A549 (cell line): ENCODE results near the gene MYBL2. TPM values are rescaled to one million over a fixed set of nuclear protein-coding genes. Genes with fewer than 3 reads are reported as not detected.

ENCODE experiments used
- ATAC-seq, 2 experiments: fragments of 200-7000 bp in 1 of 2; fragments of >200 bp in 1 of 2; cut with Nextera tagmentation in 1 of 2; cut with Tn5 transposase in 1 of 2; 3 replicates each; pipeline versions ENCODE4 v1.8.0 to v1.9.1; 2018 to 2020; ENCODE audit warnings: mild to moderate bottlenecking in 1 of 2, moderate library complexity in 1 of 2
- CTCF ChIA-PET: fragments of 300-600 bp; sonication (Branson Sonifier 250); formaldehyde crosslinking; extraction: SDS; loops from one replicate; lab custom pipeline; 2021; ENCODE audit warnings: antibody characterized with exemption, inconsistent platforms; lab: Yijun Ruan, JAX
- POLR2A ChIA-PET: fragments of 350-600 bp; formaldehyde crosslinking; extraction: SDS; loops from one replicate; lab custom pipeline; 2021; ENCODE audit warnings: antibody characterized with exemption, inconsistent platforms; lab: Yijun Ruan, JAX
- DNase-seq, 2 experiments: peaks; one replicate each; pipeline versions ENCODE4 v3.0.0 to v3.0.0-alpha.2; 2011 to 2016; ENCODE audit warnings: low read depth in 1 of 2, low spot score in 1 of 2
- FAIRE-seq: peaks from 2 replicates; lab custom pipeline; 2011; peaks lifted over from hg19 to GRCh38; lab: Jason Lieb, UNC
- H3K27ac ChIP-seq, 2 experiments: fragments of >200 bp; sonication (Bioruptor Twin); formaldehyde crosslinking; 3 replicates each; pipeline ENCODE4 v1.5.1; 2016 to 2017
- H3K4me1 ChIP-seq: fragments of >200 bp; sonication (Bioruptor Twin); formaldehyde crosslinking; 3 replicates; pipeline ENCODE4 v1.6.1; 2016
- H3K4me2 ChIP-seq: fragments of >200 bp; sonication (Bioruptor Twin); formaldehyde crosslinking; 3 replicates; pipeline ENCODE4 v1.6.1; 2016
- H3K4me3 ChIP-seq: fragments of >200 bp; sonication (Bioruptor Twin); formaldehyde crosslinking; 3 replicates; pipeline ENCODE4 v1.5.1; 2016
- H3K9me3 ChIP-seq: fragments of >200 bp; sonication (Bioruptor Twin); formaldehyde crosslinking; 3 replicates; pipeline ENCODE4 v1.6.1; 2016
- BHLHE40 ChIP-seq: IDR thresholded peaks from 2 replicates; pipeline ENCODE4 v1.6.1; 2012; ENCODE audit warnings: low read depth, low read length, inconsistent platforms
- CEBPB ChIP-seq, 2 experiments: fragments of >200 bp in 1 of 2; sonication (Bioruptor Twin) in 1 of 2; formaldehyde crosslinking in 1 of 2; IDR thresholded peaks; 2 replicates each; pipeline ENCODE4 v1.6.1; 2012 to 2016
- EHF ChIP-seq: fragments of 250-450 bp; sonication (Bioruptor Pico); IDR thresholded peaks from 2 replicates; pipeline ENCODE4 v1.5.0; 2020; ENCODE audit warnings: mild to moderate bottlenecking
- FOXS1 ChIP-seq: fragments of 250-450 bp; sonication (Bioruptor Pico); IDR thresholded peaks from 2 replicates; pipeline ENCODE4 v1.5.0; 2020; ENCODE audit warnings: mild to moderate bottlenecking, moderate library complexity
- HDAC2 ChIP-seq: fragments of 200-600 bp; sonication (generic); IDR thresholded peaks from 2 replicates; pipeline ENCODE4 v1.6.1; 2016
- HOXB13 ChIP-seq: fragments of 250-450 bp; sonication (Bioruptor Pico); IDR thresholded peaks from 2 replicates; pipeline ENCODE4 v1.5.0; 2020; ENCODE audit warnings: low read depth, mild to moderate bottlenecking, moderate library complexity
- JUNB ChIP-seq: fragments of >200 bp; sonication (Bioruptor Twin); formaldehyde crosslinking; IDR thresholded peaks from 2 replicates; pipeline ENCODE4 v1.6.1; 2016
- NR3C1 ChIP-seq: fragments of >200 bp; sonication (Bioruptor Twin); formaldehyde crosslinking; IDR thresholded peaks from 3 replicates; pipeline ENCODE4 v1.6.1; 2017
- PHF8 ChIP-seq: fragments of 200-600 bp; sonication (generic); IDR thresholded peaks from 2 replicates; pipeline ENCODE4 v1.6.1; 2016; ENCODE audit warnings: low read depth, mild to moderate bottlenecking, antibody characterized with exemption, moderate library complexity, borderline replicate concordance
- RNF2 ChIP-seq: fragments of 200-600 bp; sonication (generic); IDR thresholded peaks from 2 replicates; pipeline ENCODE4 v1.6.1; 2016; ENCODE audit warnings: low read depth, mild to moderate bottlenecking, antibody characterized with exemption, moderate library complexity, borderline replicate concordance
- TFCP2L1 ChIP-seq: fragments of 250-450 bp; sonication (Bioruptor Pico); IDR thresholded peaks from 2 replicates; pipeline ENCODE4 v1.5.0; 2021; ENCODE audit warnings: mild to moderate bottlenecking
- ZC3H11A ChIP-seq: fragments of 450-650 bp; IDR thresholded peaks from 2 replicates; pipeline ENCODE4 v1.6.1; 2014; ENCODE audit warnings: antibody characterized with exemption, mild to moderate bottlenecking
- ZFP36 ChIP-seq: fragments of 450-650 bp; IDR thresholded peaks from 2 replicates; pipeline ENCODE4 v1.6.1; 2014; ENCODE audit warnings: borderline replicate concordance; ENCODE audit not compliant: partially characterized antibody
- ZNF302 ChIP-seq: fragments of 250-450 bp; sonication (Bioruptor Pico); IDR thresholded peaks from 2 replicates; pipeline ENCODE4 v1.9.0; 2021; ENCODE audit warnings: inconsistent platforms, mild to moderate bottlenecking, moderate library complexity
- WGBS: methylation state at CpG from one replicate; pipeline ENCODE4 v1.1.6; 2017; ENCODE audit errors: missing lambda C conversion rate; 5-methylcytosine and 5-hydroxymethylcytosine counted together
- polyA plus RNA-seq, 4 experiments: library from polyadenylated mRNA; depleted of rRNA in 3 of 4; stranded (reverse); fragments of >200 nt; fragmentation: RNase III in 1 of 4; extraction: RNeasy Plus Mini Kit Qiagen cat#74134 plus additional on column Dnase treatment in 1 of 4; gene quantifications; 2 replicates in 3 of 4; 3 replicates in 1 of 4; pipeline ENCODE4 v1.2.3, GENCODE V29; 2011 to 2017
- TF ChIP-seq, protein P1 (sequence below): fragments of 200-600 bp; sonication (generic); IDR thresholded peaks from 2 replicates; pipeline ENCODE4 v1.6.1; 2016; ENCODE audit warnings: antibody characterized with exemption, mild to moderate bottlenecking, moderate library complexity
- TF ChIP-seq, protein P2 (sequence below): fragments of 250-450 bp; sonication (Bioruptor Pico); IDR thresholded peaks from 2 replicates; pipeline ENCODE4 v1.5.0; 2020; ENCODE audit warnings: low read depth, mild to moderate bottlenecking, moderate library complexity
- TF ChIP-seq, protein P3 (sequence below): IDR thresholded peaks from 2 replicates; pipeline ENCODE4 v1.6.1; 2012
- TF ChIP-seq, protein P4 (sequence below): fragments of 250-450 bp; sonication (Bioruptor Pico); IDR thresholded peaks from 2 replicates; pipeline ENCODE4 v1.5.0; 2021; ENCODE audit warnings: mild to moderate bottlenecking, moderate library complexity, borderline replicate concordance
- TF ChIP-seq, protein P5 (sequence below): fragments of >200 bp; sonication (Bioruptor Twin); formaldehyde crosslinking; IDR thresholded peaks from 3 replicates; pipeline ENCODE4 v1.6.1; 2016

Gene MYBL2
- polyA plus RNA-seq, 2 of the 4 experiments (the other 2 are of a cell fraction) = 19.9 to 53.7 TPM

DNA sequence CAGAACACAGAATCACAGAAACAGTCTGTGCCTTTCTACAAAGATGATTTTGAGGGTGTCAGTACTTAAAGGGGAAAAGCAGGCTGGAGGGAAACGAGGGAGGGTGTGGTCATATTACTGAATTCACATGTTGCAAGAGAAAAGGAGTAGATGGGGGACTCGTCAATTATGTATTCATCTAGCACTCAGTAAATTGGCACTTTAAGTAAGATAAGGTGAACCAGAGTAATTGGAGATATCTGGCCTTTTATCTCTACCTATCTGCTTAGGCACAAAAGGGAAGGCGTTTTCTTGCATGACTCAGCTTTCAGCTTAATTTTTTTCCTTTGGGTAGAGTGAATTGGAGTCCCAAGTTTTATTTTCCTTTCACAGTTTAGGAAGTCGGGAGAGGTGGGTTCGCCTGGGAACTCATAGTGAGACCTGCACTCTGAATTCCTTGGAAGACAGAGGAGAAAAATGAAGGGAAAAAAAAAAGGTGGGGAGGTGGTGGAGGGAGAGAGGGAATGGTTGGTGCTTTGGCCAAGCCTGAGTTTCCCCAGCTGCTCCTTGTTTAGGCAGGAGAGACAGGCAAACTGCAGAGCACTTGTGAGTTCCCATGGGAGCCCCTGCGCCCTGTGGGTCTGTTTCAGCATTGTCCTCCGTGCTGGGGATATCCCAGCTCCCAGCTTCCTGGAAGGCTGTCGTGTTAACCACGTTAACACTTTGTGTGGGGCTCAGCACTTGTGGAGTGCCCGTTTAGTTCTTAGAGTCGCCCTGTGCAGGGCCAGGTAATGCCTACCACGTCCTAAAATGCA lies 79.6 kb downstream of the MYBL2 start:
- DNase-seq (no peak), FAIRE-seq (no peak)
- H3K9me3 ChIP-seq = no peaks in the 10 kb centered on the region
- POLR2A ChIA-PET = no interaction called here
- H3K4me1 ChIP-seq = peaks cover 7% of the 10 kb centered on the region; the same call in 2 of the 3 replicates
- no peak for TF ChIP-seq JUNB
- TF ChIP-seq TFCP2L1 = no peak
- TF ChIP-seq FOXS1 (CRISPR knock-in tag) = no peak
- no peak for TF ChIP-seq RNF2
- TF ChIP-seq ZC3H11A = no peak
- TF ChIP-seq, protein P1, sequence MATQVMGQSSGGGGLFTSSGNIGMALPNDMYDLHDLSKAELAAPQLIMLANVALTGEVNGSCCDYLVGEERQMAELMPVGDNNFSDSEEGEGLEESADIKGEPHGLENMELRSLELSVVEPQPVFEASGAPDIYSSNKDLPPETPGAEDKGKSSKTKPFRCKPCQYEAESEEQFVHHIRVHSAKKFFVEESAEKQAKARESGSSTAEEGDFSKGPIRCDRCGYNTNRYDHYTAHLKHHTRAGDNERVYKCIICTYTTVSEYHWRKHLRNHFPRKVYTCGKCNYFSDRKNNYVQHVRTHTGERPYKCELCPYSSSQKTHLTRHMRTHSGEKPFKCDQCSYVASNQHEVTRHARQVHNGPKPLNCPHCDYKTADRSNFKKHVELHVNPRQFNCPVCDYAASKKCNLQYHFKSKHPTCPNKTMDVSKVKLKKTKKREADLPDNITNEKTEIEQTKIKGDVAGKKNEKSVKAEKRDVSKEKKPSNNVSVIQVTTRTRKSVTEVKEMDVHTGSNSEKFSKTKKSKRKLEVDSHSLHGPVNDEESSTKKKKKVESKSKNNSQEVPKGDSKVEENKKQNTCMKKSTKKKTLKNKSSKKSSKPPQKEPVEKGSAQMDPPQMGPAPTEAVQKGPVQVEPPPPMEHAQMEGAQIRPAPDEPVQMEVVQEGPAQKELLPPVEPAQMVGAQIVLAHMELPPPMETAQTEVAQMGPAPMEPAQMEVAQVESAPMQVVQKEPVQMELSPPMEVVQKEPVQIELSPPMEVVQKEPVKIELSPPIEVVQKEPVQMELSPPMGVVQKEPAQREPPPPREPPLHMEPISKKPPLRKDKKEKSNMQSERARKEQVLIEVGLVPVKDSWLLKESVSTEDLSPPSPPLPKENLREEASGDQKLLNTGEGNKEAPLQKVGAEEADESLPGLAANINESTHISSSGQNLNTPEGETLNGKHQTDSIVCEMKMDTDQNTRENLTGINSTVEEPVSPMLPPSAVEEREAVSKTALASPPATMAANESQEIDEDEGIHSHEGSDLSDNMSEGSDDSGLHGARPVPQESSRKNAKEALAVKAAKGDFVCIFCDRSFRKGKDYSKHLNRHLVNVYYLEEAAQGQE = no peak
- no peak for TF ChIP-seq ZFP36
- TF ChIP-seq ZNF302 (CRISPR knock-in tag) = no peak
- no peak for TF ChIP-seq EHF
- TF ChIP-seq, protein P2, sequence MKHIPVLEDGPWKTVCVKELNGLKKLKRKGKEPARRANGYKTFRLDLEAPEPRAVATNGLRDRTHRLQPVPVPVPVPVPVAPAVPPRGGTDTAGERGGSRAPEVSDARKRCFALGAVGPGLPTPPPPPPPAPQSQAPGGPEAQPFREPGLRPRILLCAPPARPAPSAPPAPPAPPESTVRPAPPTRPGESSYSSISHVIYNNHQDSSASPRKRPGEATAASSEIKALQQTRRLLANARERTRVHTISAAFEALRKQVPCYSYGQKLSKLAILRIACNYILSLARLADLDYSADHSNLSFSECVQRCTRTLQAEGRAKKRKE (CRISPR knock-in tag) = no peak
- TF ChIP-seq, protein P3, sequence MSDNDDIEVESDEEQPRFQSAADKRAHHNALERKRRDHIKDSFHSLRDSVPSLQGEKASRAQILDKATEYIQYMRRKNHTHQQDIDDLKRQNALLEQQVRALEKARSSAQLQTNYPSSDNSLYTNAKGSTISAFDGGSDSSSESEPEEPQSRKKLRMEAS = no peak
- no peak for TF ChIP-seq CEBPB (IDR thresholded peaks at IDR 0.05)
- TF ChIP-seq, protein P4, sequence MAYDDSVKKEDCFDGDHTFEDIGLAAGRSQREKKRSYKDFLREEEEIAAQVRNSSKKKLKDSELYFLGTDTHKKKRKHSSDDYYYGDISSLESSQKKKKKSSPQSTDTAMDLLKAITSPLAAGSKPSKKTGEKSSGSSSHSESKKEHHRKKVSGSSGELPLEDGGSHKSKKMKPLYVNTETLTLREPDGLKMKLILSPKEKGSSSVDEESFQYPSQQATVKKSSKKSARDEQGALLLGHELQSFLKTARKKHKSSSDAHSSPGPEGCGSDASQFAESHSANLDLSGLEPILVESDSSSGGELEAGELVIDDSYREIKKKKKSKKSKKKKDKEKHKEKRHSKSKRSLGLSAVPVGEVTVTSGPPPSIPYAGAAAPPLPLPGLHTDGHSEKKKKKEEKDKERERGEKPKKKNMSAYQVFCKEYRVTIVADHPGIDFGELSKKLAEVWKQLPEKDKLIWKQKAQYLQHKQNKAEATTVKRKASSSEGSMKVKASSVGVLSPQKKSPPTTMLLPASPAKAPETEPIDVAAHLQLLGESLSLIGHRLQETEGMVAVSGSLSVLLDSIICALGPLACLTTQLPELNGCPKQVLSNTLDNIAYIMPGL = no peak
- TF ChIP-seq NR3C1 = no peak
- TF ChIP-seq PHF8 = no peak
- TF ChIP-seq HDAC2 = no peak
- TF ChIP-seq, protein P5, sequence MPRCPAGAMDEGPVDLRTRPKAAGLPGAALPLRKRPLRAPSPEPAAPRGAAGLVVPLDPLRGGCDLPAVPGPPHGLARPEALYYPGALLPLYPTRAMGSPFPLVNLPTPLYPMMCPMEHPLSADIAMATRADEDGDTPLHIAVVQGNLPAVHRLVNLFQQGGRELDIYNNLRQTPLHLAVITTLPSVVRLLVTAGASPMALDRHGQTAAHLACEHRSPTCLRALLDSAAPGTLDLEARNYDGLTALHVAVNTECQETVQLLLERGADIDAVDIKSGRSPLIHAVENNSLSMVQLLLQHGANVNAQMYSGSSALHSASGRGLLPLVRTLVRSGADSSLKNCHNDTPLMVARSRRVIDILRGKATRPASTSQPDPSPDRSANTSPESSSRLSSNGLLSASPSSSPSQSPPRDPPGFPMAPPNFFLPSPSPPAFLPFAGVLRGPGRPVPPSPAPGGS = no peak
- TF ChIP-seq, all 56 proteins: peak for 0
- Histone ChIP-seq H3K4me2 (no peak overlapping the region), H3K4me3 (no peak overlapping the region), H3K27ac (peak overlapping the region; percentile 31 to 48; a peak in 5 of 6 replicates)
- 67% methylated on average over 12 of the region's 12 CpGs for WGBS
- ATAC-seq = no peak
- CTCF ChIA-PET = interaction anchor here (1.2 to 2.3 kb wide), 3 partner anchors 23 to 344 kb away, joined by 3 to 11 read pairs (median 3); no protein-coding TSS in a partner anchor

DNA sequence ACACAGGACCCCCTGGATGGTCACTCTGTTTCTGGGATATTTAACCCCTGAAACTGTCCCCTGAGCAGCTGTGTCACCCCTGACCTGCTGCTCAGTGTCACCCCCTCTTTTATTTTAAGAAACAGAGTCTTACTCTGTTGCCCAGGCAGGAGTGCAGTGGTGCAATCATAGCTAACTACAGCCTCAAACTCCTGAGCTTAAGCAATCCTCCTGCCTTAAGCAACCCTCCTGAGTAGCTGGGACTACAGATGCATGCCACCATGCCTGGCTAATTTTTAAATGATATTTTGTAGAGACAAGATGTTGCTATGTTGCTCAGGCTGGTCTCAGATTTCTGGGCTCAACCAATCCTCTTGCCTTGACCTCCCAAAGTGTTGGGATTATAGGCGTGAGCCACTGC lies 81.4 kb downstream of the MYBL2 start:
- DNase-seq (no peak), ATAC-seq (no peak), FAIRE-seq (no peak)
- no peak for TF ChIP-seq HOXB13 (CRISPR knock-in tag)
- TF ChIP-seq, protein P5 = no peak
- peak in 1 of 2 experiments; percentile 36; a peak in 1 of 4 replicates for TF ChIP-seq CEBPB (IDR thresholded peaks at IDR 0.05)
- TF ChIP-seq ZFP36 = no peak
- no peak for TF ChIP-seq BHLHE40
- no peak overlapping the region for H3K4me3 ChIP-seq
- ChIA-PET CTCF (interaction anchor here (0.6 to 10.3 kb wide), 14 partner anchors 13 to 340 kb away, joined by 3 to 210 read pairs (median 11); no protein-coding TSS in a partner anchor), POLR2A (interaction anchor here (1.0 kb wide), 1 partner anchor 41 kb away, joined by 3 read pairs; no protein-coding TSS in a partner anchor)
- H3K9me3 ChIP-seq = no peaks in the 10 kb centered on the region
- peaks cover 7% of the 10 kb centered on the region; the same call in 2 of the 3 replicates for H3K4me1 ChIP-seq
- no peak overlapping the region for H3K27ac ChIP-seq
- no peak overlapping the region for H3K4me2 ChIP-seq
- 83% methylated on average over 1 of the region's 1 CpG for WGBS
